Measurements from ENCODE around the gene PTGIS.

The PTGIS gene

DNA sequence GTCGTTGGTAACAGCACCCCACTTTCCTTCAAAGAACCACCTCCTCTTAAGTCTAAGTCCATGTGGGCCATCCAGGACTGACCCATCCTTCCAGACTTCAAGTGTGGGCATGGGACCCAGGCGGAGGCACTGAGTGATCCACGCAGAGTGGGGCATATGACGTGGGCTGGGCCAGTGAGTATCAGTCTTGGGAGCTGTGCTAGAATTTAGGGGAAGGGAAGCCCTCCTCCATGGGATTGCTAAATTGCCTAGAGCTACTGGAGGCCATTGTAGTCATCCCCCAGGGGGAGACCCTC is 50.2 kb downstream of the PTGIS start:
- H3K27ac ChIP-seq, result no peak overlapping the region
- CTCF ChIA-PET, result interaction anchor here (0.6 to 2.8 kb wide), 5 partner anchors 8 to 85 kb away, joined by 3 to 9 read pairs (median 6); no protein-coding TSS in a partner anchor
- POLR2A ChIA-PET (ENCODE audit: low non-redundant PET), result no interaction called here
- no peak for TF ChIP-seq CTCF (conservative IDR thresholded peaks at IDR 0.05; ENCODE audit: low read depth)
- DNase-seq (ENCODE audit: low spot score), result no peak

GRCh38 chr20:49516916-49517804 is 50.8 kb downstream of the PTGIS start:
- no peak for TF ChIP-seq CTCF (conservative IDR thresholded peaks at IDR 0.05; ENCODE audit: low read depth)
- DNase-seq (ENCODE audit: low spot score), result no peak
- no peak overlapping the region for H3K27ac ChIP-seq
- POLR2A ChIA-PET (ENCODE audit: low non-redundant PET), result interaction anchor here (0.6 kb wide), 1 partner anchor 150 kb away, joined by 3 read pairs; no protein-coding TSS in a partner anchor
- CTCF ChIA-PET, result interaction anchor here (0.6 to 2.8 kb wide), 8 partner anchors 9 to 333 kb away, joined by 3 to 9 read pairs (median 4); partner anchors contain the start of gene KCNB1

DNA sequence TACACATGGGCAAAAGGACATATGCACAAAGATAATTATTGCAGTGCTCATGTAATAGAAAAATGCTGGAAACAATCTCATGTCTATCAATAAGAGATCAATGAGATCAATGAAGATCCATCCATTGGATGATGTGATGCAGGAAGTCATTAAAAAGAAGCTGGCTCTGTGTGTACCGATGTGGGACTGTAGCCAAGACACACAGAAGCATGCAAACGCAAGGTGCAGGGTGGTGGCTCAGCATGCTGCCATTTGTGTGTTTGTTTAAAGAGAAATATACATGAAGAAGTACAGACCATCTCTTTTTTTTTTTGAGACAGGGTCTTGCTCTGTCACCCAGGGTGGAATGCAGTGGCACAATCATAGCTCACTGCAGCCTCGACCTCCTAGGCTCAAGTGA is 52.4 kb downstream of the PTGIS start:
- TF ChIP-seq CTCF (conservative IDR thresholded peaks at IDR 0.05; ENCODE audit: low read depth), result no peak
- ChIA-PET POLR2A (ENCODE audit: low non-redundant PET) (no interaction called here), CTCF (interaction anchor here (0.6 to 2.8 kb wide), 3 partner anchors 26 to 299 kb away, joined by 3 to 9 read pairs (median 3); no protein-coding TSS in a partner anchor)
- DNase-seq (ENCODE audit: low spot score), result no peak
- H3K27ac ChIP-seq, result no peak overlapping the region

GRCh38 chr20:49513517-49513916 is 54.4 kb downstream of the PTGIS start:
- no peak overlapping the region for H3K27ac ChIP-seq
- TF ChIP-seq CTCF (conservative IDR thresholded peaks at IDR 0.05; ENCODE audit: low read depth), result no peak
- no peak for DNase-seq (ENCODE audit: low spot score)
- ChIA-PET POLR2A (ENCODE audit: low non-redundant PET) (no interaction called here), CTCF (interaction anchor here (0.6 to 1.0 kb wide), 2 partner anchors 28 to 179 kb away, joined by 5 to 6 read pairs; no protein-coding TSS in a partner anchor)

DNA sequence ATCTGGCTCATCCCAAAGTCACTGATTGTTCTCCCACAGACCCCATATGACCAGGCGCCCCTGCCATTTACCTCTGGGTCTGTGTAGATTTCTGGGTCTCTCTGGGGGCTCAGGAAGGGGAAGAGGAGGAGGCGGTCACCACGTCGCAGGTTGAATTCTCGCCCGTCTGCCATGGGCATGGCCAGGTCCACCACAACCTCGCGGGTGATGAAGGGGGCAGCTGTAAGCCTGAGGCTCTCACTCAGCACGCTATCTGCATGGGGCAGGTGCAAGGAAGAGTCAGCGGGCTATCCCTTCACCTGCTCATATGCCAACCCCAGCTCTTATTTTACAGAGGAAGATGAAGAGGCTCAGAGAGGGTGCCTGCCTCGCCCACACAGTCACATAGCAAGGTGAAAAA is 54.9 kb downstream of the PTGIS start:
- TF ChIP-seq CTCF (conservative IDR thresholded peaks at IDR 0.05; ENCODE audit: low read depth), result no peak
- H3K27ac ChIP-seq, result no peak overlapping the region
- ChIA-PET POLR2A (ENCODE audit: low non-redundant PET) (no interaction called here), CTCF (interaction anchor here (0.6 kb wide), 1 partner anchor 179 kb away, joined by 6 read pairs; no protein-coding TSS in a partner anchor)
- no peak for DNase-seq (ENCODE audit: low spot score)

GRCh38 chr20:49511788-49512525 is 56.0 kb downstream of the PTGIS start:
- H3K27ac ChIP-seq, result no peak overlapping the region
- ChIA-PET POLR2A (ENCODE audit: low non-redundant PET) (no interaction called here), CTCF (interaction anchor here (0.8 kb wide), 1 partner anchor 176 kb away, joined by 5 read pairs; no protein-coding TSS in a partner anchor)
- no peak for TF ChIP-seq CTCF (conservative IDR thresholded peaks at IDR 0.05; ENCODE audit: low read depth)
- no peak for DNase-seq (ENCODE audit: low spot score)
